C4-2B (cell line): ENCODE results near the gene CRACDL.
A peak's percentile ranks its signal among the peaks of the same experiment; 100 is the strongest.

ENCODE experiments used
- H3K27ac ChIP-seq: fragments of 450-650 bp; 2 replicates; pipeline ENCODE4 v1.5.1; 2017
- ZFX ChIP-seq: fragments of 450-650 bp; IDR thresholded peaks from 2 replicates; pipeline ENCODE4 v1.6.1; 2017
- TF ChIP-seq, protein P1 (sequence below): fragments of 450-650 bp; conservative IDR thresholded peaks from 2 replicates; pipeline ENCODE4 v1.5.1; 2017; ENCODE audit warnings: mild to moderate bottlenecking

The CRACDL gene

GRCh38 chr2:98778741-98779483 lies 157.1 kb downstream of the CRACDL start:
- TF ChIP-seq, protein P1, sequence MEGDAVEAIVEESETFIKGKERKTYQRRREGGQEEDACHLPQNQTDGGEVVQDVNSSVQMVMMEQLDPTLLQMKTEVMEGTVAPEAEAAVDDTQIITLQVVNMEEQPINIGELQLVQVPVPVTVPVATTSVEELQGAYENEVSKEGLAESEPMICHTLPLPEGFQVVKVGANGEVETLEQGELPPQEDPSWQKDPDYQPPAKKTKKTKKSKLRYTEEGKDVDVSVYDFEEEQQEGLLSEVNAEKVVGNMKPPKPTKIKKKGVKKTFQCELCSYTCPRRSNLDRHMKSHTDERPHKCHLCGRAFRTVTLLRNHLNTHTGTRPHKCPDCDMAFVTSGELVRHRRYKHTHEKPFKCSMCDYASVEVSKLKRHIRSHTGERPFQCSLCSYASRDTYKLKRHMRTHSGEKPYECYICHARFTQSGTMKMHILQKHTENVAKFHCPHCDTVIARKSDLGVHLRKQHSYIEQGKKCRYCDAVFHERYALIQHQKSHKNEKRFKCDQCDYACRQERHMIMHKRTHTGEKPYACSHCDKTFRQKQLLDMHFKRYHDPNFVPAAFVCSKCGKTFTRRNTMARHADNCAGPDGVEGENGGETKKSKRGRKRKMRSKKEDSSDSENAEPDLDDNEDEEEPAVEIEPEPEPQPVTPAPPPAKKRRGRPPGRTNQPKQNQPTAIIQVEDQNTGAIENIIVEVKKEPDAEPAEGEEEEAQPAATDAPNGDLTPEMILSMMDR = no peak
- no peak for TF ChIP-seq ZFX

DNA sequence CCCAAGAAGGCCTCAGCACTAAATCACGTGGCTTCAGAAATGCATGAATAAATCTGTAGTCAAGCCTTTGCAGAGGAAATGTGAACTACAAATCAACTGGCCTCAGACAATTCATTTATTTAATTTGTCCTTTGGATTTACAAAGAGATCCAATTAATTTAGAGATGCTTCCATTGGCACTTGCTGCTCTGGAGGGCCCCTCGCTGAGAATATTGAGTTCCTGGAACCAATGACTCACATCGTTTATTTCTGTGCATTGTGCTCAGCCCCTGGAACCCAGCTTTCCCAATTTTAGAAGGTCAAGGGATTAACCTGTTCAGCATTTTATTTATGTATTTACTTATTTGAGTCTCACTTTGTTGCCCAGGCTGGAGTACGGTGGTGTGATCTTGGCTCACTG lies 157.9 kb downstream of the CRACDL start:
- TF ChIP-seq, protein P1 = no peak
- TF ChIP-seq ZFX = no peak
- no peak overlapping the region for H3K27ac ChIP-seq

More at GRCh38 chr2:98778741-98779483, 157.1 kb downstream of the CRACDL start:
- H3K27ac ChIP-seq = no peak overlapping the region

DNA sequence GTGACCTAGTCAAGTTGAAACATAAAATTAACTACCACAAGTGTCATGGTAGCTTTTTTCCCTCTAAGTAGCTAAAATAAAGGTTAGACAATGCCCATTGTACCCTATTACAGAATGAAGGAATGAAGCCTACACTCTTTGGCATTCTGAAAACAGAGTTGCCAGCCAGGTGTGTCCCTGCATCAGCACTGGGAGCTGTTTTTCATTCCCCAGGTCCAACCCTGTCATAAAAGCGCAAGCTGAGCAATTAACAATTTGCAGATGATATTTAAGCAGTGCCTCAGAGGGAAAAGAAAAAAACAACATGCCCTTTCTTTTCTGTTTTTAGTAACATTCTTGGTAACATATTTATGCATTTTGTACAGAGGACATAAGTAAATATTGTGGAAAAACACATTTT lies 158.3 kb downstream of the CRACDL start:
- no peak overlapping the region for H3K27ac ChIP-seq
- TF ChIP-seq, protein P1 = no peak
- TF ChIP-seq ZFX = no peak

DNA sequence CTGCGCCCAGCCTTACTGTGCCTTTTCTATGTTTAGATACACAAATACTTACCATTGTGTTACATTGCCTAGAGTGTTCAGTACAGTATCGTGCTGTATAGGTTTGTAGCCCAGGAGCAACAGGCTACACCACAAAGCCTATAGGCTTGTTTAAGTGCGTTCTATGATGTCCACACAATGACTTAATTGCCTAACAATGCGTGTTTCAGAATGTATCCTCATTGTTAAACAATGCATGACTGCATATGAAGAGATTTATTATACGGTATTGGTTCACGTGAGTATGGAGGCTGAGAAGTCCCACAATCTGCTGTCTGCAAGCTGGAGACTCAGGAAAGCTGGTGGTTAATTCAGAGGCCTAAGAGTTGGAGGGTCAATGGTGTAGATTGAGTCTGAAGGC lies 158.9 kb downstream of the CRACDL start:
- no peak overlapping the region for H3K27ac ChIP-seq
- TF ChIP-seq, protein P1 = no peak
- TF ChIP-seq ZFX = no peak

DNA sequence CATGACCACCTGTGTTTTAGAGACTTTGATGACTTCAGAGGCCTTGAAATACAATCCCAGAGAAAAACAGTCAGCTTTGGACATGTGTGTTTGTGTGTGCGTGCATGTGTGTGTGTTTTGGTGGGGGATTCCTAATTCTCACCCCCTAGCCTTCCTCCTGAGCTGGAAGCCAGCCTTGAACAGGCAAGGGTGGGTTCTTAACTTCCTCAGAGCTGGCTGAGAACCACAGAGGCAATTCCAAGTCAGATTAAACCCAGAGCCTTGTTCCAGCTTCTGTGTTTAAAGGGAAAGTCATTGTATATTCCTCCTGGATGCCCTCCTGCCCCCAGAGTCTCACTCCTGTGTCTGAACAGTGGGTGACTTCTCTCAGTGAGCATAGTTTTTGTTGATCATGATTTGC lies 159.9 kb downstream of the CRACDL start:
- TF ChIP-seq ZFX = no peak
- TF ChIP-seq, protein P1 = no peak

DNA sequence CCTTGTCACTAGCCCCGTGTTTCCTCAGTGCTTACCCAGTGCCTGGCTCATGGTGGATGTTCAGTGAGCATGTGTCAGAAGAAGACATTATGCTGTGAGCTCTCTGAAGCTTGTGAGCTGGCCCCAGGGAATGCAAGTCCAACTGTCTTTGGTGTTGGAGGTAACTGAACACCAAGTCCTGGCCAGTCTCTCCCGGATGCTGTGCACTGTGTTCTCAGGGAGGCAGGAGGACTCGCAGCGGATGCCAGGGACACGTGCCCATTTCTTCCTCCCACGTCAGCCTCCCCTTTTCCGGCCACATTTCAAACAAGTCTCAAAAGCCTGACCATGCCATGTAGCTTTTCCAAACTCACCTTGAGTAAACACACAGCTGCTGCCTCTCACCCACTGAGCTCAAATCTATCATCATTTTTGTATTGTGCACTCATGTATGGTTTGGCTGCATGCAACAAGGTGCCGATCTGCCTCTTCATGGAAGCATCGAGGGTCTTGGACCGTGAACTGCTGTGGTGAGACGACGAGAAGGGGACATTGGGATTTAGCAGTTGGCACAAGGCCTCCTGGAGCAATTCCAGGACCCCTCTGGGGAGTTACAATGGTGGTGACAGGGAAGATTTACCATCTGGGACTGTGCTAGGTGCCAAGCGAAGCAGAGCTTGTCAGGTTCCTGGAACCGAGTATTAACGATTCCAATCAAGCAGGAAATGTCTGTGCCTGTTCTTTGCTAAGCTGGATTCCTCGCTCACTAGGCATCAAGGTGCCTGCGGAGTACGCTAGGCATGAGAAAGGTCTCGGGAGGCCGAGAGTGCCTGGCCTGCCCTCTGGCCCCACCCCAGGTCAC lies 160.7 kb downstream of the CRACDL start:
- no peak for TF ChIP-seq ZFX
- TF ChIP-seq, protein P1 = no peak
- H3K27ac ChIP-seq = peak overlapping the region; percentile 17; the same call in 1 of the 2 replicates

More for the DNA sequence above, 159.9 kb downstream of the CRACDL start:
- H3K27ac ChIP-seq = 0 out of 2 replicates have a peak overlapping the region, but pooled peaks have one; percentile 17

DNA sequence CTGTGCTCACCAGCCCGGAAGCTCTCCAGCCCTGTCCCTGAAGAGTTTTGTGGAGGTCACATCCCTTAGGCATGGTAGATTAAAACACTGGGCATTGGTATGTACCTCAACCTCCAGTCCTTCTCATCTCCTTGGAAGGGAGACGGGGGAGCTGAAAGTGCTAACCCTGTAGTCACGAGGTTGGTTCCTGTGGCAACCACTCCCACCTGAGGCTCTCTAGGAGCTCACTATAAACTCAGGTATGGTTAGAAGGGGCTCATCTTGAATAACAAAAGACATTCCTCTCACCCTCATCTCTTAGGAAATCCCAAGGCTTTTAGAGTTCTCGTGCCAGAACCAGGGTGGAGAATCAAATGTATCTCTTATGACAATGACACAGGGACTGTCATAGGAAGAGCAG lies 162.1 kb downstream of the CRACDL start:
- H3K27ac ChIP-seq = no peak overlapping the region
- TF ChIP-seq, protein P1 = no peak
- TF ChIP-seq ZFX = no peak
